GM12801 (cell line): ENCODE measurements around the gene CHGA.

Source experiments
- TF ChIP-seq, protein P1 (sequence below): IDR thresholded peaks from one replicate; pipeline ENCODE4 v1.5.1; 2011; ENCODE audit warnings: control low read depth; ENCODE audit not compliant: insufficient read length; ENCODE audit errors: extremely low read depth

The CHGA gene

GRCh38 chr14:92949496-92950192, 26.7 kb downstream of the CHGA start:
- TF ChIP-seq, protein P1, sequence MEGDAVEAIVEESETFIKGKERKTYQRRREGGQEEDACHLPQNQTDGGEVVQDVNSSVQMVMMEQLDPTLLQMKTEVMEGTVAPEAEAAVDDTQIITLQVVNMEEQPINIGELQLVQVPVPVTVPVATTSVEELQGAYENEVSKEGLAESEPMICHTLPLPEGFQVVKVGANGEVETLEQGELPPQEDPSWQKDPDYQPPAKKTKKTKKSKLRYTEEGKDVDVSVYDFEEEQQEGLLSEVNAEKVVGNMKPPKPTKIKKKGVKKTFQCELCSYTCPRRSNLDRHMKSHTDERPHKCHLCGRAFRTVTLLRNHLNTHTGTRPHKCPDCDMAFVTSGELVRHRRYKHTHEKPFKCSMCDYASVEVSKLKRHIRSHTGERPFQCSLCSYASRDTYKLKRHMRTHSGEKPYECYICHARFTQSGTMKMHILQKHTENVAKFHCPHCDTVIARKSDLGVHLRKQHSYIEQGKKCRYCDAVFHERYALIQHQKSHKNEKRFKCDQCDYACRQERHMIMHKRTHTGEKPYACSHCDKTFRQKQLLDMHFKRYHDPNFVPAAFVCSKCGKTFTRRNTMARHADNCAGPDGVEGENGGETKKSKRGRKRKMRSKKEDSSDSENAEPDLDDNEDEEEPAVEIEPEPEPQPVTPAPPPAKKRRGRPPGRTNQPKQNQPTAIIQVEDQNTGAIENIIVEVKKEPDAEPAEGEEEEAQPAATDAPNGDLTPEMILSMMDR: no peak

- TF ChIP-seq, protein P1: no peak
These were observed 27.2 kb downstream of the CHGA start for GRCh38 chr14:92950193-92950540.

DNA sequence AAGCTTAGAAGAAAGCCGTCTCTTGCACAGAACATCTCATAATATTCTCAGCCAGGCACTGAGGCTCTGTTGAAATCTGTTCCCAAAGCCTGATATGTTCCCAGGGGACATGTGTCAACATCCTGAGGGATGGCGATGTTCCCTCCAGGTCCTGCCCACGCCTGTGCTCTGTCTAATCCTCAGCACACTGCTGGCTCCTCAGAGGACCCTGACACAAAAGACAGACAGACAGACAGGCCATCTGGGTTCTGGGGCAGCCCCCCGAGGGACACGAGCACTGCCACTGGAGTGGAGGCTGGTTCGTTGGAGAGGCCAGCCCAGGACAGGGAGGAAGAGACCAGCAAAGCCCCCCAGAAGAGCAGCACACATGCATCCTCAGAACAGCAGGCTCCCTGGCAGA, 27.8 kb downstream of the CHGA start:
- TF ChIP-seq, protein P1: no peak

DNA sequence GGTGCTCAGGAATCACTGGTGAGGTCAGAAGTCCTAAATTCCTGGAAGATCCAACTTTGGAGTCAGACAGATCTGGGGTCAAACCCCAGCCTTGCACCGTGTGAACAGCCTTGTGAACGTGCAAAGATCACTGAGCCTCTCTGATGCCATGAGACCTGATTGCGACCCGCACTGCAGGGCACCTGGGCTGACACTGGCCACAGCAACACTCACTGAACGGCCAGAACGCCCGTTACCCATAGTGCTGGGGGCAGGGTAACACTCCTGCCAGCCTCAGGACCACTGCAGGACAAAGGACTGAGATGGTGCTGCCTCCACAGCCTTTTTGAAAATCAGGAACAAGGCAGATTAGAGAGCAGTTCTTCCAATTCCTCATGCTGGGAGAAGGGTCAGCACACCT, 28.3 kb downstream of the CHGA start:
- TF ChIP-seq, protein P1: no peak

GRCh38 chr14:92951912-92952471, 29.0 kb downstream of the CHGA start:
- TF ChIP-seq, protein P1: no peak

DNA sequence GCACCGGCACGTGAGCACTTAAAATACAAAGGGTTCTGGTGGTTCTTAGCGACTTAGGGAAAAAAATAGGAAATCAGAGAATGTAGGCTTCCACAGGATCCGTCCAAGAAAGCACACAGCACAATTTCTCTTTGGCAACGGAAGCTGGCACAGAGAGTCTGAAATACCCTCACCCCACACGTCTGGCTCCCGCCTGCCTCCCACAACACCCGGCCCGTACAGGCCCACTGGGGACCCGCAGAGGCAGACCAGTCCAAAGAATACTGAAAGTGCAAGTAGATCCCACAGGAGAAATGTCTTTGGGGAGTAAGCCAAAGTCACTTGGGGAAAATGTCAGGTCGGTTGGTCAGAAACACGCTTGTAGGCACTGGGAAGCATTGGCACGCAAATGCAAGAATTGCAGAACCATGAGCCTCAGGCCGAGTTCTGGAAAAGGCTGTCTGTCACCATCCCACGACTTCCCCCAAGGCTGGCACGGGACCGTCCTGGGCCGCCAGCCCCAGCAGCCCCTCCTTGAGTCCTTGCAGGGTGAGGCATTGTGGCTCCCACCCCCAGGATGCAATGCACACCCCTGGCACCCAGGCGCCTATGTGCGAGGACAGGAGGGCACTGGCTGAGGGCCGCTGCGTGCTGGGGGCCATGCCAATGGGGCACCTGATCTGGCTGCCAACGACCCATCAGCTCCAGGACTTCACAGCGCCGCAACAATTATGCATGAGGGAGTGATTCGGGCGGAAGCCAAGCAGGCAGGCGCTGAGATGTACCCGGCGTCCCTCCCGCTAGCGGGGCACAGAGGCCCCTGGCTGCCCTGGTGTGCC, 29.7 kb downstream of the CHGA start:
- TF ChIP-seq, protein P1: no peak

GRCh38 chr14:92953526-92953925, 30.6 kb downstream of the CHGA start:
- TF ChIP-seq, protein P1: no peak
